Esophagus muscularis mucosa (tissue), 4 donors: ENCODE data around the gene MBD3L2B. TPM values are rescaled to one million over a fixed set of nuclear protein-coding genes. Genes with fewer than 3 reads are reported as not detected.

Experiments
- DNase-seq: peaks from one replicate; pipeline ENCODE4 v3.0.0-alpha.2; 2017; ENCODE audit errors: extremely low spot score
- H3K27ac ChIP-seq, 4 donors: fragments of 200-600 bp; sonication (generic); replicated peaks in 1 of 4; 1 replicate in 3 of 4; 2 replicates in 1 of 4; pipeline ENCODE4 v1.5.1; 2016 to 2019; ENCODE audit warnings: mild to moderate bottlenecking in 1 of 4
- H3K27me3 ChIP-seq, 4 donors: fragments of 200-600 bp; sonication (generic); one replicate each; pipeline versions ENCODE4 v1.5.1 to v1.6.0; 2016 to 2019
- H3K36me3 ChIP-seq, 4 donors: fragments of 200-600 bp; sonication (generic); one replicate each; pipeline ENCODE4 v1.5.1; 2016 to 2019
- H3K4me1 ChIP-seq, 4 donors: fragments of 200-600 bp; sonication (generic); one replicate each; pipeline ENCODE4 v1.5.1; 2016 to 2019
- H3K4me3 ChIP-seq, 4 donors: fragments of 200-600 bp; sonication (generic); 1 replicate in 2 of 4; 2 replicates in 2 of 4; pipeline ENCODE4 v1.5.1; 2016 to 2019; ENCODE audit warnings: mild to moderate bottlenecking in 4 of 4, moderate library complexity in 1 of 4
- H3K9me3 ChIP-seq, 4 donors: fragments of 200-600 bp; sonication (generic); 1 replicate in 3 of 4; 2 replicates in 1 of 4; pipeline ENCODE4 v1.5.1; 2016 to 2019
- EP300 ChIP-seq: sonication (generic); formaldehyde crosslinking; IDR thresholded peaks from one replicate; pipeline ENCODE4 v1.6.1; 2017; ENCODE audit warnings: antibody characterized with exemption
- POLR2A ChIP-seq: fragments of 450-650 bp; IDR thresholded peaks from one replicate; pipeline ENCODE4 v1.6.1; 2017; ENCODE audit warnings: antibody characterized with exemption, moderate library complexity, mild to moderate bottlenecking, low read depth
- POLR2AphosphoS5 ChIP-seq, 2 donors: sonication (generic); formaldehyde crosslinking; IDR thresholded peaks; one replicate each; pipeline ENCODE4 v1.6.1; 2017; ENCODE audit warnings: antibody characterized with exemption in 2 of 2
- WGBS: methylation state at CpG from one replicate; pipeline ENCODE4 v1.1.5; 2018; 5-methylcytosine and 5-hydroxymethylcytosine counted together
- intact Hi-C: fragments of 100-400 bp; cut with DNase I; formaldehyde crosslinking; loops from one replicate; pipeline ENCODE4 v1.15.1; 2023
- total RNA-seq, 4 donors: library from RNA; depleted of rRNA; stranded (reverse); fragments of >200 nt; gene quantifications; one replicate each; pipeline versions ENCODE4 v1.1.0 to v1.2.1, GENCODE V29; 2016
- TF ChIP-seq, protein P1 (sequence below), 3 experiments: fragments of 200-600 bp in 2 of 3; fragments of 450-650 bp in 1 of 3; sonication (generic) in 2 of 3; IDR thresholded peaks; one replicate each; pipeline ENCODE4 v1.5.1; 2017 to 2019; ENCODE audit warnings: antibody characterized with exemption in 3 of 3, mild to moderate bottlenecking in 2 of 3, moderate library complexity in 1 of 3

Gene MBD3L2B
- total RNA-seq, 4 donors from 2014 or later = not detected

DNA sequence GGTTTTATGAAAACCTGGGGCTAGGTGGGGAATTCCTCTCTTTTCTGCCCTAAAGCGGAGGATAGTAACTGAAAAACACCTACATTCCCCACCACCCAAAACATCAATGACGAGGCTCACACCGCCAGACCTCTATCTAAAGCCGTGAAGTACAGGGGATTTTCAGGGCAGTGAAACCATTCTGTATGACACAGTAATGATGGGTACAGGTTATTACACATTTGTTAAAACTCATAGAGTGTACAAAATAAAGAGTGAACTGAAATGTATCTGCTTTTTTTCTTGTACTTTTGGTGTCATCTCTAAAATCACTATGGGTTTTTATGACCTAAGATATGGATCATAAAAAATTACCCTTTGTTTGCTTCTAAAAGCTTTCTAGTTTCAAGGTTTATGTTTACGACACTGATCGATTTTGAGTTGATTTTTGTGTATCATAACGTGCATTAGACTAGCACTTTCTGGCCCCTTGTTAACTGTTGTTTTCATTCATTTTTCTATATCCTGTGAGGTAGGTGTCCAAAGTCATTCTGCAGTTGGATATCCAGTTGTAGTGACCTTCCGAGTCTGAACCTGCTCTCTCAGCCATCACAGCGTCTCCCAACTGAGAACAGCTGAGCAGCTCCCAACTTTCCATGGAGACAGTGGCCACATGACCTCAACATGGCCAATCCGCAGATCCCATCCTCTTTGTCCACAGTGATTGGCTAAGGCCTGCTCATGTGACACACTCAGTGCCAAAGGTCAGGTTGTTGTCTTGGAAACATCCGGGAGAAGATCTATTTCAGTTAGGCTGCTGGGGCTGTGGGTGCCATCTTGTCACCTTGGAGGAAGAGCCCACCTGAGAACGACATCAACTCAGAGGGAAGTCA is 10.3 kb downstream of the MBD3L2B start:
- peaks cover 0 to 6% (median 0%) of the 10 kb centered on the region in 4 donors for H3K9me3 ChIP-seq
- TF ChIP-seq, protein P1, sequence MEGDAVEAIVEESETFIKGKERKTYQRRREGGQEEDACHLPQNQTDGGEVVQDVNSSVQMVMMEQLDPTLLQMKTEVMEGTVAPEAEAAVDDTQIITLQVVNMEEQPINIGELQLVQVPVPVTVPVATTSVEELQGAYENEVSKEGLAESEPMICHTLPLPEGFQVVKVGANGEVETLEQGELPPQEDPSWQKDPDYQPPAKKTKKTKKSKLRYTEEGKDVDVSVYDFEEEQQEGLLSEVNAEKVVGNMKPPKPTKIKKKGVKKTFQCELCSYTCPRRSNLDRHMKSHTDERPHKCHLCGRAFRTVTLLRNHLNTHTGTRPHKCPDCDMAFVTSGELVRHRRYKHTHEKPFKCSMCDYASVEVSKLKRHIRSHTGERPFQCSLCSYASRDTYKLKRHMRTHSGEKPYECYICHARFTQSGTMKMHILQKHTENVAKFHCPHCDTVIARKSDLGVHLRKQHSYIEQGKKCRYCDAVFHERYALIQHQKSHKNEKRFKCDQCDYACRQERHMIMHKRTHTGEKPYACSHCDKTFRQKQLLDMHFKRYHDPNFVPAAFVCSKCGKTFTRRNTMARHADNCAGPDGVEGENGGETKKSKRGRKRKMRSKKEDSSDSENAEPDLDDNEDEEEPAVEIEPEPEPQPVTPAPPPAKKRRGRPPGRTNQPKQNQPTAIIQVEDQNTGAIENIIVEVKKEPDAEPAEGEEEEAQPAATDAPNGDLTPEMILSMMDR (IDR thresholded peaks at IDR 0.05) = no peak
- 83% methylated on average over 11 of the region's 12 CpGs for WGBS
- intact Hi-C loops = no loop called here
- H3K27ac ChIP-seq = no peak overlapping the region
- H3K4me1 ChIP-seq = no peaks in the 10 kb centered on the region
- DNase-seq = no peak
- H3K27me3 ChIP-seq = no peaks in the 10 kb centered on the region
- H3K4me3 ChIP-seq = no peak overlapping the region
- H3K36me3 ChIP-seq = no peaks in the 10 kb centered on the region

DNA sequence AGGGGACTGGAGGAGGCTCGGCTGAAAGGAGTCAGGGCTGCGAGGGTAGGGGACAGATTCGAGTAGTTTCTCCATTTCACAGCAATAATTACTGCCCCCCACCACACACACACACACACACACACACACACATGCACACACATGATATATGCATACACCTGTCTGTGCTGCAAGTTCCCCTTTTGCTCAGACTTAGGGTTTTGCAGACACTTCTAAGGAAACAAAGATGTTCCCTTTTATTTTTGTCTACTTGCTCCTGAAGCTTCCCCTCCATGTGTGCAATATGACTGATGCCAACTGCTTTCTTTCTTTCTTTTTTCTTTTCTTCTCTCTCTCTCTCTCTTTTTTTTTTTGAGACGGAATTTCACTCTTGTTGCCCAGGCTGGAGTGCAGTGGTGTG is 13.4 kb downstream of the MBD3L2B start:
- DNase-seq = no peak
- intact Hi-C loops = no loop called here
- peaks cover 0 to 3% (median 0%) of the 10 kb centered on the region in 4 donors for H3K27me3 ChIP-seq
- WGBS = 72% methylated on average over 4 of the region's 4 CpGs
- no peaks in the 10 kb centered on the region for H3K36me3 ChIP-seq
- TF ChIP-seq POLR2AphosphoS5 (IDR thresholded peaks at IDR 0.05) (no peak), EP300 (no peak)
- H3K9me3 ChIP-seq = no peaks in the 10 kb centered on the region
- no peak overlapping the region for H3K27ac ChIP-seq
- H3K4me3 ChIP-seq = no peak overlapping the region
- no peaks in the 10 kb centered on the region for H3K4me1 ChIP-seq

DNA sequence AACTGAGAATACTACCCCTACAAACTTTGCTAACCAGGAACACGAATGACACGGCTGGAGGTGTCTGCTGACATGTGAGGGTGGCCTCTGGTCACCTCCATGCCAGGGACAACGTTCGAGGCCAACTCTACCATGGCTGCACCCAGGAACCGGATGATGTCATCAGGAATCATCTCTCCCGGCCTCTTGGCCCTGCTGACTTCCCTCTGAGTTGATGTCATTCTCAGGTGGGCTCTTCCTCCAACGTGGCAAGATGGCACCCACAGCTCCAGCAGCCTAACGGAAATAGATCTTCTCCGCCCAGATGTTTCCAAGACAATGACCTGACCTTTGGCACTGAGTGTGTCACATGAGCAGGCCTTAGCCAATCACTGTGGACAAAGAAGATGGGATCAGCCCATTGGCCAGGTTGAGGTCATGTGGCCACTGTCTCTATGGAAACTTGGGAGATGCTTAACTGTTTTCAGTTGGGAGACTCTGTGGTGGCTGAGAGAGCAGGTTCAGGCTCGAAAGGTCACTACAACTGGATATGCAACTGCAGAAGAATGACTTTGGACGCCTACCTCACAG is 15.0 kb downstream of the MBD3L2B start:
- H3K36me3 ChIP-seq = no peaks in the 10 kb centered on the region
- H3K4me1 ChIP-seq = no peaks in the 10 kb centered on the region
- no peak overlapping the region for H3K27ac ChIP-seq
- intact Hi-C loops = no loop called here
- no peak for DNase-seq
- 72% methylated on average over 11 of the region's 11 CpGs for WGBS
- no peak overlapping the region for H3K4me3 ChIP-seq
- TF ChIP-seq, protein P1 (IDR thresholded peaks at IDR 0.05) = no peak
- no peak for TF ChIP-seq POLR2AphosphoS5 (IDR thresholded peaks at IDR 0.05)
- no peak for TF ChIP-seq POLR2A
- TF ChIP-seq EP300 = no peak
- no peaks in the 10 kb centered on the region for H3K9me3 ChIP-seq
- H3K27me3 ChIP-seq = peaks cover 0 to 10% (median 0%) of the 10 kb centered on the region in 4 donors

DNA sequence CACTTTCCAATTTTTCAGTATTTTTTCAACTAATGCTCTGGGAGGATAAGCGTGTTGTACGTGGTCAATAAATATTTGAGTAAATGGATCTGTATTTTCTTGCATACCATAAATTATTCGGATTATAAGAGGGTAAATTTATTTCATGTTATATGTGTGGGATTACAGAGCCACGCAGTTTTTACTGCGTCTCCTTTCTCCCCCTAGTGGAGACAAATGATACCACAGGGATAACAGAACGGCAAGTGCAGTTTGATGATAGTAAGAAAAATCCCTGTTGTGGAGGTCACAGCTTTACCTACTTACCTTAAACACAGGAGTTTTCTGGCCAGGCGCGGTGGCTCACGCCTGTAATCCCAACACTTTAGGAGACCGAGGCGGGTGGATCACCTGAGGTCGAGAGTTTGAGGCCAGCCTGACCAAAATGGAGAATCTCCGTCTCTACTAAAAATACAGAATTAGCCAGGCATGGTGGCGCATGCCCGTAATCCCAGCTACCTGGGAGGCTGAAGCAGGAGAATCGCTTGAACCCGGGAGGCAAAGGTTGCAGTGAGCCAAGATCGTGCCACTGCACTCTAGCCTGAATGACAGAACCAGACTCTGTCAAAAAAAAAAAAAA is 16.8 kb downstream of the MBD3L2B start:
- intact Hi-C loops = no loop called here

DNA sequence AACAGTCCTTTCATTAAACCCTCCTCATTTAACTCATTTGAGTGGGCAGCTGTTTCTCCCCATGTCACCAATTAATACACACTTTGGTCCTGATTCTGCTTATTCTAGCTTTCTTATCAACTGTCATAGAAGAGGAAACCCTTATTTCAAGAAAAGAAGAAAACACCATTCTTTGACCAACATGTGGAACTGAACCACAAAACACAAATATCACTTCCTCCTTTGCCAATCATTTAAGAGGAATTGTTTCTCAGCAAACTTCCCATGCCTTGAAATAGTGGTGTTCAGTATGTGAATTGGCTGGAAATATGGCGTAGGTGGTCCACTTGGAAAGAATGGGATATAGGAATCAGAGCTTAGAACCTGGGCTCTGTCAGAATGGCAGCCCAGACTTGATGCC is 20.4 kb downstream of the MBD3L2B start:
- no peak for DNase-seq
- H3K27ac ChIP-seq = no peak overlapping the region
- H3K4me3 ChIP-seq = no peak overlapping the region
- intact Hi-C loops = no loop called here
- no peaks in the 10 kb centered on the region for H3K4me1 ChIP-seq
- TF ChIP-seq POLR2A (no peak), EP300 (no peak), POLR2AphosphoS5 (IDR thresholded peaks at IDR 0.05) (no peak)
- TF ChIP-seq, protein P1 (IDR thresholded peaks at IDR 0.05) = no peak
- WGBS = 91% methylated on average over 1 of the region's 1 CpG
- H3K9me3 ChIP-seq = no peaks in the 10 kb centered on the region
- H3K36me3 ChIP-seq = no peaks in the 10 kb centered on the region
- H3K27me3 ChIP-seq = peaks cover 0 to 10% (median 0%) of the 10 kb centered on the region in 4 donors

More for the DNA sequence above, 16.8 kb downstream of the MBD3L2B start:
- no peak for TF ChIP-seq EP300
- TF ChIP-seq, protein P1 (IDR thresholded peaks at IDR 0.05) = no peak
- no peaks in the 10 kb centered on the region for H3K9me3 ChIP-seq
- H3K36me3 ChIP-seq = no peaks in the 10 kb centered on the region
- H3K27me3 ChIP-seq = peaks cover 0 to 10% (median 0%) of the 10 kb centered on the region in 4 donors
- WGBS = 85% methylated on average over 18 of the region's 18 CpGs
- no peak for DNase-seq
- H3K27ac ChIP-seq = no peak overlapping the region
- no peaks in the 10 kb centered on the region for H3K4me1 ChIP-seq
- no peak overlapping the region for H3K4me3 ChIP-seq
